GM18520 (cell line): ENCODE data around the gene SGSM2.

Experiments
- ATAC-seq: cut with Tn5 transposase; IDR thresholded peaks from one replicate; pipeline ENCODE4 v1.9.1; 2021; ENCODE audit not compliant: unreplicated experiment

Gene SGSM2

GRCh38 chr17:2335726-2336214, 1.5 kb upstream of the SGSM2 start:
- no peak for ATAC-seq

- ATAC-seq: peak; percentile 67
These were observed 968 bp upstream of the SGSM2 start, which contains the start of gene TSR1 for GRCh38 chr17:2336215-2336851. Gene TSR1, minus strand, starts transcription at chr17:2336457. Its CDS starts 30 bp downstream, at chr17:2336427.

DNA sequence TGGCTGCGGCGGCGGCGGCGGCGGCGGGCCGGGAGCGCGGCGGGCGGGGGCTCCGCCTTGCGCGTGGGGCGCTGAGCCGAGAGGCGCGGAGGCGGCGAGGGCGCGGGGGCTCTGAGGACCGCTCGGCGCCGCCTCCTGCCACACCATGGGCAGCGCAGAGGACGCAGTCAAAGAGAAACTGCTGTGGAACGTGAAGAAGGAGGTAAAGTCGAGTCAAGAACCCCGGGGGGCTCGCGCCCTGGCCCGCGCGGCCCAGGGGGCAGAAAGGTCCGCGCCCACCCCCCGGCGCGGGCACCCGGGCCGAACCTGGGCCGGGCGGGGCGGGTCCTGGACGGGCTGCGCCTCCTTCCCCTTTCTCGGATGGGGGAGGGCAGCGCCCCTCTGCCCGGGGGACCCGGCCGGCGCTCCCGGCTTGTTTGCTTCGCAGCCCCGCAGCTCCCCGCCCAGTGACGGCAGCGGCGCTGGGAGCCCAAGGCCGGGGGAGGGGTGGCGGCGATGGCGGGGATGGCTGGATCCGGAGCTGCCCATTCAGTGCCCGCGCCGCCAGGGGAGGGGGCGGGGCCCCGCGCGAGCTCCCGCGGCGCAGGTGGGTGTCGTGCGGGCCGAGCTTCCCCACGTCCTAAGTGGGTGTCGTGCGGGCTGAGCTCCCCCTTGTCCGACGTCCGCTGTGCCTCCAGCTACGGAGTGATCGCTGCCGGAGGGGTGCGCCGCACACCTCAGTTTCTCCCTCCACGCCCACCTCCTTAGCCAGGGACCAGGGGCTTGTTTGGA, 428 bp downstream of the SGSM2 start:
- no peak for ATAC-seq

DNA sequence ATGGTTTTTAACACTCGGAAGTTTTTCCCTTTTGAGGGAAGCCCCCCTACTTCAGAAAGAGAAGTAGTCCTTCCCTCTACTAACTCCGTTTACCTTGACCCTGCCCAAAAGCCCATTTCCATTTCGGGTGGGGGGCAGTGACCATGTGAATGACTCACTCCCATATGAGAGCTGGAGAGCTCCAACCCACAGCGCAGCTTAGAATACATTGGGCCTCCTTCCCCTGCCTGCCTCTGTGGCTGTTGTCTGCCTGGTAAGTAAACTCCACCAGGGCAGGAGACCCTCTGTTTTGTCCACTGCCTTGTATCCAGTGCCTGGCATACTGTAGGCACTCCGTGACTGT, 985 bp downstream of the SGSM2 start:
- ATAC-seq: no peak

- ATAC-seq: no peak
These were observed 6.1 kb downstream of the SGSM2 start for GRCh38 chr17:2343421-2343820.

- no peak for ATAC-seq
These were observed 7.2 kb downstream of the SGSM2 start for GRCh38 chr17:2344528-2344927.

DNA sequence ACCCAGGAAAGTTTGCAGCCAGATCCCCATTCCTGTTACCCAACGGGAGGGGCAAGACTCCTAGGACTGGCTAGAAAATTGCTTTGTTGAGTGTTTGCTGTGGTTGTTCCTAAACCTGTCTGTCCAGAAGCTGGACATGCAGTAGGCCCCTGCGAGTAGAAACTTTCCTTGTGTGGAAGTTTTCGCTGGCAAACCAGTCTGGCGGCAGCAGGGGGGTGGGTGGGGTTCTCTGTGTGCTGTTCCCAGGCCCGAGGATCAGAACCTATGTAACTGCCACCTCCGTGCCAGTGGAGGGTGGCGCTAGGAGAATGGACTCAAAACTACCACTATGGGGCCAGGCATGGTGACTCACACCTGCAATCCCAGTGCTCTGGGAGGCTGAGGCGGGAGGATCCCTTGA, 9.2 kb downstream of the SGSM2 start:
- no peak for ATAC-seq

DNA sequence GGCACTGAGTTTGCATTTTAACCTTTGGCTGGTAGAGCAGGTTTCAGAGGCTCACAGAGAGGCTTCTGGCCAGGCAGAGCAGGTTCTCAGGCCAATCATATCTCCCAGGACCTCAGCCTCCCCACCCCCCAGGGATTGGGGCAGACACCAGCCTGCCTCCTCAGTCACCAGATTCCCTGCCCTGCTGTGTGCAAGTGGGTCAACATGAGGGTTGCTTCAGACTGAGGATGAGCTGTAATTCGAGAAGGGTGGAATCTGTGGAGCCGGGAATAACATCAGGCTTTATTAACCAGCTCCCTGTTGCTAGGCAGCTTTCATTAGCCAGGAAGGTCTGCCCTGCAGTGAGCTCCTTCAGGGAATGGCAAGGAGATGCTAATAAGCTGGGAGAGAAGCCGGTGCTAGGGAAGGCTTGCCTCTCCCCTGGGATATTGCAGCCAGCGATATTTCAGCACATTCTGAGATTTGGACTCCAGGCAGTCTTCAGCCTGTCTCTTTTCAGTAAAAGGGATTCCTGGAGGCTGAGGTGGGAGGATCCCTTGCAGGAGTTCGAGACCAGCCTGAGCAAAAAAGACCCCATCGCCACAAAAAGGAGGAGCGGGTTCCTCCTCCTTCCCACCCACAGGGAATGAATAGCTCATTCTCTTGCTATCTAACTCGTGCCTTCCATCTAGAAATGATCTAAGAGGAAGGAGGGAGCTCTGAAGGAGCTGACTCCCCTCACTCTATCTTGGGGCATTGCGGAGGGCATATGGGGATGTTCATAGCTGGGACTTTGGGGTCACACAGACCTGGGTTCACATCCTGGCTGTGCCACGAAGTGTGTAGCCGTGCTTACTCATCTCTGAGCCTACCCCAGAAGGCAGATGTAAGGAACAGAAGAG, 10.7 kb downstream of the SGSM2 start:
- no peak for ATAC-seq

- ATAC-seq: no peak
These were observed 14.0 kb downstream of the SGSM2 start for GRCh38 chr17:2351269-2351668.

GRCh38 chr17:2354311-2354710, 17.0 kb downstream of the SGSM2 start:
- ATAC-seq: no peak

GRCh38 chr17:2357237-2357636, 19.9 kb downstream of the SGSM2 start:
- ATAC-seq: no peak

DNA sequence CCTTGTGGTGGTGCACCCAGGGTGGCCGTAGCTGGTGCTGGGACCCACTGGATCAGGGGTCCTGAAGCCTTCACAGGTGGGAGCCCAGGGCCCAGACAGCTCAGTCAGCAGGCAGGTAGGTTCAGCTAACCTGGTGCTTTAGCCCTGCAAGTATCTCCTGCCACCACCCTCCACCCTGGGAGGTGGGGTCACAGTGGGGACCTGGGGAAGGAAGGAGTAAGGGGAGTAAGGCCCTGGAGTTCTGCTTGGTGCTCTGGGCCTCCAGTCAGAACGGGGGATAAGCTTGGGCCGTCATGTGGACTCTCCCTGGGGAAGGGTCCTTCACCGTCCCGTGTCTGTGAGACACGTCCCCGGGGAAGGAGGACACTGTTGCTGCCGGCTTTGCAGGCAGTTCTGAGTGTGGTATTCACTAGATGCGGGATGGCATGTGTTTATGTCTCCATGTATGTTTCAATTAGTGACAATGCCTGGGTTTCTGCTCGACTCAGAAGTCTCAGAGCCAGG, 20.7 kb downstream of the SGSM2 start:
- ATAC-seq: no peak

DNA sequence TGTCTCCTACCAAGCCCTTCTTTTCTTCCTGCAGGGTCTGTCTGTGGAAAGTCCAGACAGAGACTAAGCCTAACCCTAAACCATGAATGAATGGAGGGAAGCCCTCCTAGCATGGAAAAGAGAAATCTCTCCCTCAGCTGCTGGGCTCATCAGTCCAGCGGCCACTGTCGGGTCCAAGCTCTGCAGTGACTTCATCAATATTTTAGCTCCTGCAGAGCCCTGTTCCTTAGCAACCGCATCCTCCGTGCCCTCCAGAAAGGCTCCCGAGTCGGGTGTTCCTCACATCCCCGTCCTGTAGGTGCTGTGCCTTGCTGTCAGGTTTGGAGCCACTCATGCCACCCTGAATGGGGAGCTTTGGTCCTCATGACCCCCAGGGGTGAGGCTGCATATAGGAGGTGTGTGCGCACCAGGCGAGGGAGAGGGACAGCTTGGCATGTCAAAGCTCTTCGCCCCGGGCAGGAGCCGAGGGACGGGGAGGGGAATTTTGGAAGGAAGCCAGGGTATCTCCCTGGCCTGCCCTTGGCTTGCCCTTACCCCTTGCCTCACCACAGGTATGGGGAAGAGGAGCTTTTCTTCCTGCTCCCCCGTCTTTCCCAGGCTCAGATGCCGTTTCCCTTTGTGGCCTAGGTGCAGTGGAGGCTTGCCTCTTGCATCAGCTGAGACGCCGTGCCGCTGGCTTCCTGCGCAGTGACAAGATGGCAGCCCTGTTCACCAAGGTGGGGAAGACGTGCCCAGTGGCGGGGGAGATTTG, 23.9 kb downstream of the SGSM2 start:
- ATAC-seq: no peak

GRCh38 chr17:2362016-2362415, 24.7 kb downstream of the SGSM2 start:
- no peak for ATAC-seq

GRCh38 chr17:2362416-2362815, 25.1 kb downstream of the SGSM2 start:
- ATAC-seq: no peak

GRCh38 chr17:2362881-2363280, 25.6 kb downstream of the SGSM2 start:
- ATAC-seq: no peak

DNA sequence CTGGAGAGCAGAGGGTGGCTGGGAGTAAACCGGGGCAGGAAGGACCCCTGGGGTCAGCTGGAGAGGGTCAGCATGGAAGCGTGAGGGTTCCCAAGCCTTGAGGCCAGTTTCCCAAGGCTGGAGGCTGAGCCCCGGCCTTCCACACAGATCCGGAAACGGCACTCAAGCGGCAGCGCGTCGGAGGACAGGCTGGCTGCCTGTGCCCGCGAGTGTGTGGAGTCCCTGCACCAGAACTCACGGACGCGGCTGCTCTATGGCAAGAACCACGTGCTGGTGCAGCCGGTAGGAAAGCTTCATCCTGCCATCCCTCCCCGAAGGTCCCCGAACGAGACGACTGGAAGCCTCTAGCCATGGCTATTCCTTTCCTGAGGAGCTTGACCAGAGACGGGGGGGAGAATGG, 26.0 kb downstream of the SGSM2 start:
- no peak for ATAC-seq

GRCh38 chr17:2363851-2364762, 26.8 kb downstream of the SGSM2 start:
- no peak for ATAC-seq

- ATAC-seq: no peak
These were observed 27.4 kb downstream of the SGSM2 start for GRCh38 chr17:2364763-2365116.

- no peak for ATAC-seq
These were observed 27.8 kb downstream of the SGSM2 start for GRCh38 chr17:2365132-2365531.
